ENCODE results near the gene CLIP1.

Gene CLIP1

DNA sequence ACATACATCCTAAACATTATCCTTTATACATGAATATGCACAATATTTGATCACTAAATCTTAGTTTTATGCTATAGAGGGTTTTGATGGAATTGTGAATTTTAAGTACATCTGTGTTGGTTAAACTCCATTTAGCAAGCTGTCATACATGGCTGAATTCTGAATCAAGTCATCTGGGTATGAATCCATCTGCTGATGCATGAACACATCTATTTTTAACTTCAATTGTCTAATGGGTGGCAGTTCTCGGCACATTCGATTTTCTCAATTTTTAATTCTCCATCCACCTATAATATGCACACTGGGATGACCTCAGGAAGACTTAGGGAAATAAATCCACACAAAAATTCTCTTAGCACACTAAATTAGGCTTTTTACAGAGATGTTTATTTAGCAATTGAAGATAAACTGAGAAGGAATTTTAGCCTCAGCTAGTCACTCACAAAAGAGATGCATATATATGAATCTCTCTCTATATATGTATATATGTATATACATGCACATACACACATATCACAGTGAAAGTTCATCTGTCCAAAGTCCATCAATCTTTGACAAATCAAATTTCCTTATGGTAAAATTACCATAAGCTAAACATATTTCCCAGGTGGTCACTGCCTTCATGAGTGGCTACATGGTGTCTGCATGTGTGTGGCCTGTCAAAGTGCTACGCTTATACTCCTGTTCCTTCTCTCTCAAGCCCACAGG is 111.7 kb downstream of the CLIP1 start:
- Histone ChIP-seq H3K27me3 (ENCODE audit: control insufficient read depth in 1 of 2, insufficient read depth in 2 of 2, low read length in 2 of 2) (no peaks in the 10 kb centered on the region), H3K9ac (ENCODE audit: low read length in 2 of 2) (no peak overlapping the region), H3K9me3 (ENCODE audit: control insufficient read depth in 2 of 2, low read length in 2 of 2) (no peaks in the 10 kb centered on the region), H3K4me1 (ENCODE audit: control insufficient read depth, insufficient read depth, low read length) (no peaks in the 10 kb centered on the region), H3K36me3 (ENCODE audit: control insufficient read depth in 2 of 2, insufficient read depth in 2 of 2, low read length in 2 of 2) (peaks cover 30 to 51% of the 10 kb centered on the region in 2 donors), H3K27ac (ENCODE audit: low read length) (no peak overlapping the region), H3K4me3 (ENCODE audit: low read length in 2 of 2) (no peak overlapping the region)

- H3K27ac ChIP-seq (ENCODE audit: low read length): no peak overlapping the region
- no peaks in the 10 kb centered on the region for H3K4me1 ChIP-seq (ENCODE audit: control insufficient read depth, insufficient read depth, low read length)
- H3K4me3 ChIP-seq (ENCODE audit: low read length in 2 of 2): no peak overlapping the region
- H3K27me3 ChIP-seq (ENCODE audit: control insufficient read depth in 1 of 2, insufficient read depth in 2 of 2, low read length in 2 of 2): no peaks in the 10 kb centered on the region
- H3K9ac ChIP-seq (ENCODE audit: low read length in 2 of 2): no peak overlapping the region
- H3K9me3 ChIP-seq (ENCODE audit: control insufficient read depth in 2 of 2, low read length in 2 of 2): no peaks in the 10 kb centered on the region
- peaks cover 33 to 52% of the 10 kb centered on the region in 2 donors for H3K36me3 ChIP-seq (ENCODE audit: control insufficient read depth in 2 of 2, insufficient read depth in 2 of 2, low read length in 2 of 2)
Observed at GRCh38 chr12:122309564-122310121, 112.8 kb downstream of the CLIP1 start.

DNA sequence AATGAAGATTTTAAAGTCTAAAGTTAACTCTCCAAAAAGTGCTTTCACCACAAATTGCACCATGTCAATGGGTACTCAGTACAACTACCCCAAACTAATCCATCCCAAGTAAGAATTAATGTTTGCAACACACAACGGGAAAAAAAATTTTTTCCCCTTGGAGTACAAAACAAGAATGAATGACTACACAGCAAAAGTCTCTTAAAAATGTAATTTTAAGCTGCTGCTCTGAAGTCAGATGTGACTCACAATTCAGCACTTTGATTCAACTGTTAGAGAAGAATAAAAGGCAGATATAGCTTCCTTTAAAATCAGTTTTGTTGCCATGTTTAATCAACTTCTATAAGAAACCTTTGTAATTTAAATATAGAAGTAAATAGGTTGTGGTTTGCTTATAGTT is 113.7 kb downstream of the CLIP1 start:
- H3K4me1 ChIP-seq (ENCODE audit: control insufficient read depth, insufficient read depth, low read length): no peaks in the 10 kb centered on the region
- no peak overlapping the region for H3K9ac ChIP-seq (ENCODE audit: low read length in 2 of 2)
- no peak overlapping the region for H3K4me3 ChIP-seq (ENCODE audit: low read length in 2 of 2)
- H3K36me3 ChIP-seq (ENCODE audit: control insufficient read depth in 2 of 2, insufficient read depth in 2 of 2, low read length in 2 of 2): peaks cover 32 to 53% of the 10 kb centered on the region in 2 donors
- no peaks in the 10 kb centered on the region for H3K27me3 ChIP-seq (ENCODE audit: control insufficient read depth in 1 of 2, insufficient read depth in 2 of 2, low read length in 2 of 2)
- no peak overlapping the region for H3K27ac ChIP-seq (ENCODE audit: low read length)
- H3K9me3 ChIP-seq (ENCODE audit: control insufficient read depth in 2 of 2, low read length in 2 of 2): no peaks in the 10 kb centered on the region

- H3K36me3 ChIP-seq (ENCODE audit: control insufficient read depth in 2 of 2, insufficient read depth in 2 of 2, low read length in 2 of 2): peaks cover 37 to 55% of the 10 kb centered on the region in 2 donors
Observed at GRCh38 chr12:122306407-122306806, 116.1 kb downstream of the CLIP1 start.

GRCh38 chr12:122304924-122305323 is 117.5 kb downstream of the CLIP1 start:
- no peak overlapping the region for H3K4me3 ChIP-seq (ENCODE audit: low read length in 2 of 2)
- H3K9me3 ChIP-seq (ENCODE audit: control insufficient read depth in 2 of 2, low read length in 2 of 2): no peaks in the 10 kb centered on the region
- H3K9ac ChIP-seq (ENCODE audit: low read length in 2 of 2): no peak overlapping the region
- no peaks in the 10 kb centered on the region for H3K27me3 ChIP-seq (ENCODE audit: control insufficient read depth in 1 of 2, insufficient read depth in 2 of 2, low read length in 2 of 2)
- H3K36me3 ChIP-seq (ENCODE audit: control insufficient read depth in 2 of 2, insufficient read depth in 2 of 2, low read length in 2 of 2): peaks cover 37 to 51% of the 10 kb centered on the region in 2 donors
- no peak overlapping the region for H3K27ac ChIP-seq (ENCODE audit: low read length)
- H3K4me1 ChIP-seq (ENCODE audit: control insufficient read depth, insufficient read depth, low read length): no peaks in the 10 kb centered on the region

More at GRCh38 chr12:122306407-122306806, 116.1 kb downstream of the CLIP1 start:
- H3K27me3 ChIP-seq (ENCODE audit: control insufficient read depth in 1 of 2, insufficient read depth in 2 of 2, low read length in 2 of 2): no peaks in the 10 kb centered on the region
- H3K9ac ChIP-seq (ENCODE audit: low read length in 2 of 2): no peak overlapping the region
- no peak overlapping the region for H3K4me3 ChIP-seq (ENCODE audit: low read length in 2 of 2)
- no peaks in the 10 kb centered on the region for H3K4me1 ChIP-seq (ENCODE audit: control insufficient read depth, insufficient read depth, low read length)
- H3K27ac ChIP-seq (ENCODE audit: low read length): no peak overlapping the region
- H3K9me3 ChIP-seq (ENCODE audit: control insufficient read depth in 2 of 2, low read length in 2 of 2): no peaks in the 10 kb centered on the region

GRCh38 chr12:122303068-122303467 is 119.4 kb downstream of the CLIP1 start:
- no peaks in the 10 kb centered on the region for H3K9me3 ChIP-seq (ENCODE audit: control insufficient read depth in 2 of 2, low read length in 2 of 2)
- no peaks in the 10 kb centered on the region for H3K27me3 ChIP-seq (ENCODE audit: control insufficient read depth in 1 of 2, insufficient read depth in 2 of 2, low read length in 2 of 2)
- H3K9ac ChIP-seq (ENCODE audit: low read length in 2 of 2): no peak overlapping the region
- no peak overlapping the region for H3K4me3 ChIP-seq (ENCODE audit: low read length in 2 of 2)
- no peak overlapping the region for H3K27ac ChIP-seq (ENCODE audit: low read length)
- peaks cover 32 to 44% of the 10 kb centered on the region in 2 donors for H3K36me3 ChIP-seq (ENCODE audit: control insufficient read depth in 2 of 2, insufficient read depth in 2 of 2, low read length in 2 of 2)
- no peaks in the 10 kb centered on the region for H3K4me1 ChIP-seq (ENCODE audit: control insufficient read depth, insufficient read depth, low read length)

DNA sequence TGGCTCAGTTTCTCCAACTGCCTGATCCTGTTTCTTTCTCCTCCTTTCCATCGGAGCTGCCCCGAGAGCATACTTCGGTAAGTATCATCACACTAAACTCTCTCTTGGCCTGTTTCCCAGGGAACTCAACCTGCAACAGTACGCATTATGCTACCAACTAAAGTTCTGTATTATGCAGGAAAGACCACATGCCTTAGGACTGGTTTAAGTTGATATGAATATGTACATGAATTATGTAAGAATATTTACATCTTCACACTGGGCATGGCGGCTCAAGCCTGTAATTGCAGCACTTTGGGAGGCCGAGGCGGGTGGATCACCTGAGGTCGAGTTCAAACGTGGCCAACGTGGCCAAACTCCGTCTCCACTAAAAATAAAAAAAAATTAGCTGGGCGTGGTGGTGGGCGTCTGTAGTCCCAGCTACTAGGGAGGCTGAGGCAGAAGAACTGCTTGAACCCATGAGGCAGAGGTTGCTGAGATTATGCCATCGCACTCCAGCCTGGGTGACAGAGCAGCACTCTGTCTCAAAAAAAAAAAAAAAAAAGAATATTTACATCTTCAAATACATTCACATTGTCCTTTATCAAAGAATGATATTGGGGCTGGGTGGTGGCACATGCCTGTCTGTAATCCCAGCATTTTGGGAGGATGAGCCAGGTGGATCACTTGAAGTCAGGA is 124.3 kb downstream of the CLIP1 start:
- H3K9ac ChIP-seq (ENCODE audit: low read length in 2 of 2): no peak overlapping the region
- no peak overlapping the region for H3K27ac ChIP-seq (ENCODE audit: low read length)
- no peaks in the 10 kb centered on the region for H3K4me1 ChIP-seq (ENCODE audit: control insufficient read depth, insufficient read depth, low read length)
- no peaks in the 10 kb centered on the region for H3K9me3 ChIP-seq (ENCODE audit: control insufficient read depth in 2 of 2, low read length in 2 of 2)
- peaks cover 25% of the 10 kb centered on the region in 2 donors for H3K36me3 ChIP-seq (ENCODE audit: control insufficient read depth in 2 of 2, insufficient read depth in 2 of 2, low read length in 2 of 2)
- H3K27me3 ChIP-seq (ENCODE audit: control insufficient read depth in 1 of 2, insufficient read depth in 2 of 2, low read length in 2 of 2): no peaks in the 10 kb centered on the region
- no peak overlapping the region for H3K4me3 ChIP-seq (ENCODE audit: low read length in 2 of 2)

DNA sequence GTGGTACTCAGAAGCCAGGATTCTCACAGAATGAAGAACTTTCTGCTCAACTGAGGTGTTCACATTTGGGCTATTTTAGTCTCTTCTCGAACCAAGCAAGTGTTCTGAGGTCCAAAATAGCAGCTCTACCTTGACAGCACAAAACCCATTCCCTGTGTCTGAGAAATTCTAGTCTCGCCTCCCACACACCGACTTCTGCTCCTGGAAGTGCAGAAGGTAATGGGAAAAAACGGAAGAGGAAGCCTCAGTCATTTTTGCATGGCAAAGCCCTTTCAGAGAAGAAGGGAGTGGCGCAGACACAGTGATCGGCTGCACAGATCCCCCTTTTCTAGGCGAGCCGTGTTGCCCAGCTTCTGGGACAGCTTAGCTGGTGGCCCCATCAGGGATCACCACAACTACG is 125.0 kb downstream of the CLIP1 start:
- H3K36me3 ChIP-seq (ENCODE audit: control insufficient read depth in 2 of 2, insufficient read depth in 2 of 2, low read length in 2 of 2): peaks cover 23 to 24% of the 10 kb centered on the region in 2 donors
- no peaks in the 10 kb centered on the region for H3K4me1 ChIP-seq (ENCODE audit: control insufficient read depth, insufficient read depth, low read length)
- H3K27me3 ChIP-seq (ENCODE audit: control insufficient read depth in 1 of 2, insufficient read depth in 2 of 2, low read length in 2 of 2): no peaks in the 10 kb centered on the region
- no peak overlapping the region for H3K9ac ChIP-seq (ENCODE audit: low read length in 2 of 2)
- H3K27ac ChIP-seq (ENCODE audit: low read length): no peak overlapping the region
- no peak overlapping the region for H3K4me3 ChIP-seq (ENCODE audit: low read length in 2 of 2)
- no peaks in the 10 kb centered on the region for H3K9me3 ChIP-seq (ENCODE audit: control insufficient read depth in 2 of 2, low read length in 2 of 2)

GRCh38 chr12:122295877-122296276 is 126.6 kb downstream of the CLIP1 start:
- Histone ChIP-seq H3K4me1 (ENCODE audit: control insufficient read depth, insufficient read depth, low read length) (no peaks in the 10 kb centered on the region), H3K27me3 (ENCODE audit: control insufficient read depth in 1 of 2, insufficient read depth in 2 of 2, low read length in 2 of 2) (no peaks in the 10 kb centered on the region), H3K27ac (ENCODE audit: low read length) (no peak overlapping the region), H3K9me3 (ENCODE audit: control insufficient read depth in 2 of 2, low read length in 2 of 2) (no peaks in the 10 kb centered on the region), H3K4me3 (ENCODE audit: low read length in 2 of 2) (no peak overlapping the region), H3K9ac (ENCODE audit: low read length in 2 of 2) (no peak overlapping the region), H3K36me3 (ENCODE audit: control insufficient read depth in 2 of 2, insufficient read depth in 2 of 2, low read length in 2 of 2) (peaks cover 23% of the 10 kb centered on the region in 2 donors)

DNA sequence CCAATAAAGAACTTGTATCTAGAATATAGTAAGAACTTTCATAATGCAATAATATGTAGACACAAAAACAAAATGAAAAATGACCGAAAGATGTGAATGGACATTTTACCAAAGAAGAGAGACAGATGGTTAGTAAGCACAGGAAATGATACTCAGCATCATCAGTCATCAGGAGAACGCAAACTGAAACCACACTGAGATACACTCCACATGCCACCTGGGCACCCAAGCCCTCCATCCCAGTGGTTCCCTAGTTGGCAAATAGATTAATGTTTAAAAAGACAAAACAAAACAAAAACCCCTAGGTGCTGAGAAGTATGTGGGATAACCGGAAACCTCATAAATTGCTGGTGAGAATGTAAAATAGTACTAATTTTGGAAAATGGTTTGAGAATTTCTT is 129.4 kb downstream of the CLIP1 start:
- H3K27ac ChIP-seq (ENCODE audit: low read length): no peak overlapping the region
- H3K27me3 ChIP-seq (ENCODE audit: control insufficient read depth in 1 of 2, insufficient read depth in 2 of 2, low read length in 2 of 2): no peaks in the 10 kb centered on the region
- H3K9ac ChIP-seq (ENCODE audit: low read length in 2 of 2): no peak overlapping the region
- H3K36me3 ChIP-seq (ENCODE audit: control insufficient read depth in 2 of 2, insufficient read depth in 2 of 2, low read length in 2 of 2): peaks cover 19 to 24% of the 10 kb centered on the region in 2 donors
- no peak overlapping the region for H3K4me3 ChIP-seq (ENCODE audit: low read length in 2 of 2)
- no peaks in the 10 kb centered on the region for H3K9me3 ChIP-seq (ENCODE audit: control insufficient read depth in 2 of 2, low read length in 2 of 2)
- no peaks in the 10 kb centered on the region for H3K4me1 ChIP-seq (ENCODE audit: control insufficient read depth, insufficient read depth, low read length)

DNA sequence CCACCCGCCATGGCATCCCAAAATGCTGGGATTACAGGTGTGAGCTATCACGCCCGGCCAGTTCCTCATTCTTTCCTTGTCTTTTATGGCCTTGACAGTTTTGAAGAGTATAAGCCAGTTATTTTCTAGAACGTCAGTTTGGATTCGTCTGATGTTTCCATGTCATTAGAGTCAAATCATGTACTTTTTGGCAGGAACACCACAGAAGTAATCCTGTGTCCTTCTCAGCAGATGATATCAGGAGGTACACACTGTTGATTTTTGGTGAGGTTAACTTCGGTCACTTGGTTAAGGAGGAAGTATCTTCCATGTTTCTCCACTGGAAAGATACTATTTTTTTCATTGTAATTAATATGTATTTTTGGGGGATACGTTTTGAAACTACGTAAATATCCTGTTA is 131.0 kb downstream of the CLIP1 start:
- no peaks in the 10 kb centered on the region for H3K4me1 ChIP-seq (ENCODE audit: control insufficient read depth, insufficient read depth, low read length)
- no peak overlapping the region for H3K27ac ChIP-seq (ENCODE audit: low read length)
- peaks cover 15 to 19% of the 10 kb centered on the region in 2 donors for H3K36me3 ChIP-seq (ENCODE audit: control insufficient read depth in 2 of 2, insufficient read depth in 2 of 2, low read length in 2 of 2)
- H3K9ac ChIP-seq (ENCODE audit: low read length in 2 of 2): no peak overlapping the region
- H3K9me3 ChIP-seq (ENCODE audit: control insufficient read depth in 2 of 2, low read length in 2 of 2): no peaks in the 10 kb centered on the region
- no peak overlapping the region for H3K4me3 ChIP-seq (ENCODE audit: low read length in 2 of 2)
- no peaks in the 10 kb centered on the region for H3K27me3 ChIP-seq (ENCODE audit: control insufficient read depth in 1 of 2, insufficient read depth in 2 of 2, low read length in 2 of 2)
